ENCODE data around the gene SOD1. TPM values are rescaled to one million over a fixed set of nuclear protein-coding genes. Genes with fewer than 3 reads are reported as not detected.

Gene SOD1
- total RNA-seq, 1 donor from 2014 or later: 183 TPM

DNA sequence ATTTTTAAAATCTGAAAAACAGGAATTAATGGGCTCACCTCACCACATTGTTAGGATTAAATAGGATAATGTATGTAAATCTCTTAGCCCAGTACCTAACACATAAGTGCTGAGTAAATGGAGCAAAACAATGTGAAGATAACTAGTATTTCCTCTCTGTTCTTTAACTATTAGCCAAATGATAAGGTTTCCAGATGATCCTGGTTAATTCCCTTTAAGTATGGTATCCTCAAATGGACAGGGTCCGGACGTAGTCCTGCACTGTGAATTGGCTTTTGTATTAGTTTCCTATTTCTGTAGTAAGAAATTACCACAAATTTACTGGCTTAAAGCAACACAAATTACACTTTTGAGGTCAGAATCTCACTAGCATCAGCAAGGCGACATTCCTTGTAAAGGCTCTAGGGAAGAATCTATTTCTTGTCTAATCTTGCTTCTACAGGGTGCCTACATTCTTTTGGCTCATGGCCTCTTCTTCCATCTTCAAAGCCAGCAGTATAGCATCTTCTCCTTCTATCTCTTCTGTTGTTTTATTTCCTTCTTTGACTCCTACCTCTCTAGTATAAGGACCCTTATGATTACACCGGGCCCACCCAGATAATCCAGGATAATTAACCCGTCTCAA is 55.4 kb downstream of the SOD1 start:
- H3K79me2 ChIP-seq (ENCODE audit: low read depth): peaks cover 100% of the 10 kb centered on the region
- peaks cover 33% of the 10 kb centered on the region for H3K4me1 ChIP-seq
- peaks cover 1% of the 10 kb centered on the region for H3K36me3 ChIP-seq
- Mint-ChIP-seq H3K4me1 (peaks cover 6% of the 10 kb centered on the region), H3K4me3 (no peak overlapping the region), H3K27ac (no peak overlapping the region), H3K36me3 (peaks cover 37% of the 10 kb centered on the region), H3K27me3 (ENCODE audit: insufficient read depth, low read depth) (peaks cover 7% of the 10 kb centered on the region), H3K9me3 (peaks cover 14% of the 10 kb centered on the region)
- no peak for TF ChIP-seq EZH2 (IDR thresholded peaks at IDR 0.05)
- TF ChIP-seq, protein P1, sequence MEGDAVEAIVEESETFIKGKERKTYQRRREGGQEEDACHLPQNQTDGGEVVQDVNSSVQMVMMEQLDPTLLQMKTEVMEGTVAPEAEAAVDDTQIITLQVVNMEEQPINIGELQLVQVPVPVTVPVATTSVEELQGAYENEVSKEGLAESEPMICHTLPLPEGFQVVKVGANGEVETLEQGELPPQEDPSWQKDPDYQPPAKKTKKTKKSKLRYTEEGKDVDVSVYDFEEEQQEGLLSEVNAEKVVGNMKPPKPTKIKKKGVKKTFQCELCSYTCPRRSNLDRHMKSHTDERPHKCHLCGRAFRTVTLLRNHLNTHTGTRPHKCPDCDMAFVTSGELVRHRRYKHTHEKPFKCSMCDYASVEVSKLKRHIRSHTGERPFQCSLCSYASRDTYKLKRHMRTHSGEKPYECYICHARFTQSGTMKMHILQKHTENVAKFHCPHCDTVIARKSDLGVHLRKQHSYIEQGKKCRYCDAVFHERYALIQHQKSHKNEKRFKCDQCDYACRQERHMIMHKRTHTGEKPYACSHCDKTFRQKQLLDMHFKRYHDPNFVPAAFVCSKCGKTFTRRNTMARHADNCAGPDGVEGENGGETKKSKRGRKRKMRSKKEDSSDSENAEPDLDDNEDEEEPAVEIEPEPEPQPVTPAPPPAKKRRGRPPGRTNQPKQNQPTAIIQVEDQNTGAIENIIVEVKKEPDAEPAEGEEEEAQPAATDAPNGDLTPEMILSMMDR (IDR thresholded peaks at IDR 0.05): no peak
- no peak for TF ChIP-seq EZH2phosphoT487 (IDR thresholded peaks at IDR 0.05)
- no peak overlapping the region for H3K4me3 ChIP-seq
- H3K27ac ChIP-seq: peak overlapping the region; percentile 48
- H3F3A ChIP-seq (ENCODE audit: low read depth): peaks cover 30% of the 10 kb centered on the region
- no peak overlapping the region for H2AFZ ChIP-seq (replicated peaks)
- H3K9ac ChIP-seq: no peak overlapping the region
- DNase-seq (ENCODE audit: low spot score): no peak
- H4K20me1 ChIP-seq (ENCODE audit: low read depth): peaks cover 99% of the 10 kb centered on the region
- no peaks in the 10 kb centered on the region for H3K27me3 ChIP-seq
- H3K9me3 ChIP-seq (ENCODE audit: low read depth): no peaks in the 10 kb centered on the region
- peak overlapping the region; percentile 21 for H3K4me2 ChIP-seq

DNA sequence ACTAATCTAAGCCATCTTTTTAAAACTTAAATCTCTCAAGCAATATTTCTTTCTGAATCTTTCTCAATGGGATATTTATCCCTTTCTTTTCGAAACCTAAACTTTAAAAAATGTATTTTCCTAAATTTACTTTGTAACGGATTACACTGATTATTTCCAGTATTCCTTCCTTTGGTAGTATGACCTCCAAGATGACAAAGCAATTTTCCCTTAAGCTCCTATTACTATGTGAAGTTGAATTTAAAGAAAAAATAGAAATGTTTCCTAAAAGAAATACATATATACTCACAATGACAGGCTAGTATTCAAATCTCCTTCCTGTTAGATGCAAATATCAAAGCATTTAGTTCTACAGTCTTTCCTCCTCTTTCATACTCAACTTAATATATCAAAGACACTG is 56.6 kb downstream of the SOD1 start:
- no peak overlapping the region for H3K4me3 ChIP-seq
- no peak overlapping the region for H2AFZ ChIP-seq (replicated peaks)
- no peak for DNase-seq (ENCODE audit: low spot score)
- H3K36me3 Mint-ChIP-seq: peaks cover 41% of the 10 kb centered on the region
- H3K4me3 Mint-ChIP-seq: no peak overlapping the region
- peak overlapping the region; percentile 48 for H3K27ac ChIP-seq
- H4K20me1 ChIP-seq (ENCODE audit: low read depth): peaks cover 99% of the 10 kb centered on the region
- H3F3A ChIP-seq (ENCODE audit: low read depth): peaks cover 31% of the 10 kb centered on the region
- H3K9me3 ChIP-seq (ENCODE audit: low read depth): no peaks in the 10 kb centered on the region
- H3K27me3 Mint-ChIP-seq (ENCODE audit: insufficient read depth, low read depth): peaks cover 2% of the 10 kb centered on the region
- H3K9ac ChIP-seq: no peak overlapping the region
- H3K4me2 ChIP-seq: peak overlapping the region; percentile 21
- H3K79me2 ChIP-seq (ENCODE audit: low read depth): peaks cover 100% of the 10 kb centered on the region
- TF ChIP-seq EZH2 (IDR thresholded peaks at IDR 0.05) (no peak), EZH2phosphoT487 (IDR thresholded peaks at IDR 0.05) (no peak)
- TF ChIP-seq, protein P1 (IDR thresholded peaks at IDR 0.05): no peak
- H3K9me3 Mint-ChIP-seq: peaks cover 22% of the 10 kb centered on the region
- peaks cover 6% of the 10 kb centered on the region for H3K4me1 Mint-ChIP-seq
- H3K4me1 ChIP-seq: peaks cover 33% of the 10 kb centered on the region
- no peaks in the 10 kb centered on the region for H3K27me3 ChIP-seq
- no peak overlapping the region for H3K27ac Mint-ChIP-seq
- peaks cover 4% of the 10 kb centered on the region for H3K36me3 ChIP-seq

Small RNA genes lying within 50 kb of the gene (small RNA-seq; reads per million reads assigned to genes)
- not detected for gene RF01241

Other genes with a start within 250 kb of the SOD1 start
- 27.0 and 31.9 TPM in 2 replicates for gene SCAF4, start 72.4 kb downstream of the SOD1 start, total RNA-seq (ENCODE audit: low replicate concordance)
- gene HUNK, start 213.3 kb downstream of the SOD1 start, total RNA-seq (ENCODE audit: low replicate concordance): 4.7 and 5.7 TPM in 2 replicates

Measured in neural progenitor cell (in vitro differentiated cells).